ENCODE data around the gene GTPBP2. TPM values are rescaled to one million over a fixed set of nuclear protein-coding genes. Genes with fewer than 3 reads are reported as not detected.

Gene GTPBP2
- total and polyA plus RNA-seq, 2 of the 4 experiments (the other 2 are of a cell fraction), result 38.4 to 86.6 TPM

DNA sequence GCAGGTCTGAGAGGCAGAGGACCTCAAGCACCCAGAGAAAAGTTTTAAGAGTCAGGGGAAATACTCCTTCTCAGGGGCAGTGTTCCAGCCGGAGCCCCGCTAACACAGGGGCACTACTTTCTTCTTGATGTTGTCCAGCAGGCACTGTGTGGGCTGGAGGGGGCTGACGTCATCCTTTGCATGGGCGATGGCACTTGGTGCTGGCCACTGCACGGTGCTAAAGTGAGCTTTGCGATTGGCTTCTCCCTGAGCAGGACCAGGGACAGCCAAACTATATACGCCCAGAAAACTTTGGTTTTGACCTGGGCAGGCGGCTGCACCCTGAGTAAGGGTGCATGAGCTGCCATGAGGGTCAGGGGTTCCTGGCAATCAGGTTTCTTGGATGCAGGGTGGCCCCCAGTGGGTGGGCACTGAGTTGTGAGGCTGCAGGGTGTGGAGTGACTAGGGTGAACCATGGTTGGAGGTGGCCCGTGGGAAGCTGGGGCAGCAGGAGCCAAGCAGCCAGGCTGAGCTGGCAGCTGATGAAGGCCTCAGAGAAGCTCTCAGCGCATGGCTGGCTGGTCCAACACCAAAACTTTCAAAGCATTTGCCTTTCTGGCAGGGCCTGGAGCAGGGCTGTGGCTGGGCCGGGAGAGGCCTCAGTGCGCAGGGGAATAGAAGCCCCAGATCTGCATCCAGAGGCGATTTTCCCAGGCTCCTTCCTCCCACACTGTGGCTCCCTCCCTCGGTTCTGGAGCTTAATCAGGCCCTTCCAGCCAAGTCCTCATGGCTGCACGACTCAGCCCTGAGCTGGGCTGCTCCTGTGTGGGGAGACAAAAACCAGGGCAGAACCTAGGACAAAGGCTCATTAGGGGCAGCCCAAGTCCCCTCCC is 40.2 kb upstream of the GTPBP2 start:
- Histone ChIP-seq H2BK15ac (ENCODE audit: low read depth, low read length) (no peak overlapping the region), H4K8ac (ENCODE audit: low read depth in 2 of 2, low read length in 2 of 2) (peak overlapping the region; percentile 45 to 62; a peak in 2 of 4 replicates), H4K91ac (ENCODE audit: insufficient read depth, low read depth, low read length) (no peak overlapping the region; the same call in 1 of the 2 replicates), H3K9me3 (ENCODE audit: control insufficient read depth, insufficient read depth, low read length) (no peaks in the 10 kb centered on the region), H2AK9ac (replicated peaks; ENCODE audit: low read depth, low read length, poor library complexity) (peak overlapping the region; percentile 53), H3K9ac (ENCODE audit: low read depth, low read length) (0 out of 2 replicates have a peak overlapping the region, but pooled peaks have one; percentile 32), H3K18ac (ENCODE audit: low read depth, low read length) (no peak overlapping the region), H2AK5ac (ENCODE audit: low read depth, low read length) (no peak overlapping the region), H3K4ac (ENCODE audit: low read depth, low read length) (no peak overlapping the region), H3K23ac (ENCODE audit: low read depth, low read length) (no peak overlapping the region), H2AFZ (replicated peaks; ENCODE audit: low read length, poor library complexity) (no peak overlapping the region), H4K5ac (ENCODE audit: low read depth, low read length) (no peak overlapping the region), H3K4me2 (ENCODE audit: low read depth, low read length) (no peak overlapping the region), H3K9me1 (ENCODE audit: insufficient read depth, low read length) (peaks cover 20% of the 10 kb centered on the region; the same call in 1 of the 2 replicates), H2BK5ac (ENCODE audit: low read depth, low read length, poor library complexity, severe bottlenecking) (no peak overlapping the region), H3K56ac (ENCODE audit: extremely low read depth, insufficient read depth, low read length) (no peak overlapping the region), H4K20me1 (ENCODE audit: insufficient read depth, low read length) (no peaks in the 10 kb centered on the region; the same call in 1 of the 2 replicates), H3K27me3 (ENCODE audit: control insufficient read depth, insufficient read depth, low read length) (no peaks in the 10 kb centered on the region), H3K4me1 (ENCODE audit: control insufficient read depth, insufficient read depth, low read length) (peaks cover 17% of the 10 kb centered on the region), H3K27ac (ENCODE audit: insufficient read depth, low read length) (no peak overlapping the region), H2BK20ac (ENCODE audit: low read depth, low read length) (no peak overlapping the region), H3K14ac (replicated peaks; ENCODE audit: low read depth, low read length) (no peak overlapping the region), H3K4me3 (ENCODE audit: insufficient read depth, low read depth, low read length) (no peak overlapping the region), H3K79me1 (ENCODE audit: low read depth in 1 of 2, low read length in 2 of 2) (no peaks in the 10 kb centered on the region), H3K36me3 (ENCODE audit: control insufficient read depth, insufficient read depth, low read length) (peaks cover 26% of the 10 kb centered on the region), H2BK120ac (ENCODE audit: low read depth, low read length) (no peak overlapping the region)
- intact Hi-C loops (cut with micrococcal nuclease), result loop anchor here (10.0 kb wide), 1 partner anchor 286 kb away; no protein-coding TSS in a partner anchor
- BruUV-seq (replicated peaks), result no TSS peak
- peak; percentile 59 for DNase-seq
- POLR2A ChIA-PET (ENCODE audit: unreplicated experiment), result no interaction called here
- dilution Hi-C loops (cut with HindIII; ENCODE audit: low sequenced_read_pairs, unreplicated experiment), result no loop called here
- WGBS, 2 experiments (ENCODE audit: extremely low coverage in 2 of 2, insufficient read length in 1 of 2), result 41% methylated on average over 7 of the region's 15 CpGs; no CpG with 5 or more reads in 1 of the 2 experiments
- in situ Hi-C loops (cut with MboI; ENCODE audit: low sequenced_read_pairs), result loop anchor here (5.0 kb wide), 2 partner anchors 98 to 413 kb away; no protein-coding TSS in a partner anchor
- CTCF ChIA-PET, result interaction anchor here (0.5 to 0.7 kb wide), 2 partner anchors 24 to 412 kb away, joined by 3 to 6 read pairs; no protein-coding TSS in a partner anchor
- ATAC-seq (ENCODE audit: low read depth), result peak; percentile 43
- TF ChIP-seq SMC3 (IDR thresholded peaks at IDR 0.05; ENCODE audit: low read depth, low read length), result no peak
- no peak for TF ChIP-seq FOS (IDR thresholded peaks at IDR 0.05; ENCODE audit: low read depth, low read length)
- TF ChIP-seq USF2 (IDR thresholded peaks at IDR 0.05; ENCODE audit: low read depth, low read length), result no peak
- no peak for TF ChIP-seq POLR2A (IDR thresholded peaks at IDR 0.05; ENCODE audit: low read depth, low read length)
- no peak for TF ChIP-seq MXI1 (IDR thresholded peaks at IDR 0.05; ENCODE audit: borderline replicate concordance, low read depth, low read length)
- no peak for TF ChIP-seq NFE2L2 (IDR thresholded peaks at IDR 0.05; ENCODE audit: low read depth, low read length)
- no peak for TF ChIP-seq RFX5 (IDR thresholded peaks at IDR 0.05; ENCODE audit: low read depth, low read length)
- TF ChIP-seq CTCF (conservative IDR thresholded peaks at IDR 0.05; ENCODE audit: low read depth, low read length), result no peak
- no peak for TF ChIP-seq BHLHE40 (IDR thresholded peaks at IDR 0.05; ENCODE audit: low read depth, low read length)
- TF ChIP-seq MAFK (IDR thresholded peaks at IDR 0.05; ENCODE audit: low read depth, low read length), result no peak
- TF ChIP-seq CHD1 (IDR thresholded peaks at IDR 0.05; ENCODE audit: low read depth, low read length), result no peak
- TF ChIP-seq MAZ (IDR thresholded peaks at IDR 0.05; ENCODE audit: borderline replicate concordance, low read depth, low read length), result no peak
- TF ChIP-seq, protein P1, sequence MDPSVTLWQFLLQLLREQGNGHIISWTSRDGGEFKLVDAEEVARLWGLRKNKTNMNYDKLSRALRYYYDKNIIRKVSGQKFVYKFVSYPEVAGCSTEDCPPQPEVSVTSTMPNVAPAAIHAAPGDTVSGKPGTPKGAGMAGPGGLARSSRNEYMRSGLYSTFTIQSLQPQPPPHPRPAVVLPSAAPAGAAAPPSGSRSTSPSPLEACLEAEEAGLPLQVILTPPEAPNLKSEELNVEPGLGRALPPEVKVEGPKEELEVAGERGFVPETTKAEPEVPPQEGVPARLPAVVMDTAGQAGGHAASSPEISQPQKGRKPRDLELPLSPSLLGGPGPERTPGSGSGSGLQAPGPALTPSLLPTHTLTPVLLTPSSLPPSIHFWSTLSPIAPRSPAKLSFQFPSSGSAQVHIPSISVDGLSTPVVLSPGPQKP (IDR thresholded peaks at IDR 0.05; ENCODE audit: borderline replicate concordance, low read depth, low read length), result no peak
- no peak for TF ChIP-seq CEBPB (IDR thresholded peaks at IDR 0.05; ENCODE audit: low read depth, low read length)

Measured in IMR-90 (cell line).